ENCODE measurements around the gene B3GALT6.

DNA sequence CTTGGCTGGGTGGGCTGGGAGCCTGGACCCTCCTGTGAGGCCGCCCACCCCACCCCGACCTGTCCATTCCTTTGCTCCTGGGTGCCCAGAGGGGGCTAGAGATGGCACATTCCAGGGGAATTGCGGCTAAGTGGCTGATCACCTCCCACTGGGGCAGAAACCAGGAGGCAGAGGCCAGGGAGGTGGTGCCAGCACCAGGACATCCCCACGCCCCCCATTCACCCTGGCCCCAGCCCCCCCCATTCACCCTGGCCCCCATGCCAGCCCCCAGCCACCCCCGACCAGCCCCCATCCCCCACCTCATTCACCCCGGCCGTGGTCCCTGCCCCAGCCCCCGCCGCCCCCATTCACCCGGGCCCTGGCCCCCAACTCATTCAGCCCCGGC is 8.3 kb downstream of the B3GALT6 start:
- TF ChIP-seq EZH2 (IDR thresholded peaks at IDR 0.05; ENCODE audit: insufficient read depth, poor library complexity, severe bottlenecking) (no peak), EZH2phosphoT487 (IDR thresholded peaks at IDR 0.05; ENCODE audit: insufficient read depth, low read depth) (no peak)
